HG03064 (cell line): ENCODE data around the gene ZNF302.
A peak's percentile ranks its signal among the peaks of the same experiment; 100 is the strongest.
"Not testable (repeated sequence)": the region's sequence is repeated elsewhere in the genome, so short reads cannot be mapped to it uniquely, and the experiment has no call there.

ENCODE experiments used
- ATAC-seq: cut with Tn5 transposase; IDR thresholded peaks from one replicate; pipeline ENCODE4 v1.9.1; 2021; ENCODE audit warnings: low read depth; ENCODE audit not compliant: unreplicated experiment

The ZNF302 gene

GRCh38 chr19:34677386-34678084 is at the start of gene ZNF302:
Gene ZNF302 (plus strand): TSS chr19:34677678. CDS start chr19:34678805, 1,127 bp downstream.
- ATAC-seq, result peak; percentile 81

DNA sequence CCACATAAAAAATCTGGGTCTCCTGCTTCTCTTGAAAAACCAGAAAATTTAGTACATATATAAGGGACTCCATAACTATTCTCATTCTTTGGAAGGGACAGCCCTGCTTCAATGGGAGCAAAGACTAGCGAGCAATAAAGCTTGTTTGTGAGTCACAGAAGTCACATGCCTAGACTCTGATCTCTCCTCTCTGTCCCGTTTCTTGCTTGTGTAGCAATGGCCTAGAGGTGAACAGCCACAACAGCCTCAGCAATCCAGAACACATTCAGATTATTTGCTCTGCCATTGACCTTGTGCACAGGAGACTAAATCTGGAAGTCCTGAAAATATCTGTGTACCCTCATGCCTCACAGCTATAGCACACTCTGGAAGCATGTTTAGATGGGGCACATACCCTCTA is 43.7 kb upstream of the ZNF302 start:
- no peak for ATAC-seq

DNA sequence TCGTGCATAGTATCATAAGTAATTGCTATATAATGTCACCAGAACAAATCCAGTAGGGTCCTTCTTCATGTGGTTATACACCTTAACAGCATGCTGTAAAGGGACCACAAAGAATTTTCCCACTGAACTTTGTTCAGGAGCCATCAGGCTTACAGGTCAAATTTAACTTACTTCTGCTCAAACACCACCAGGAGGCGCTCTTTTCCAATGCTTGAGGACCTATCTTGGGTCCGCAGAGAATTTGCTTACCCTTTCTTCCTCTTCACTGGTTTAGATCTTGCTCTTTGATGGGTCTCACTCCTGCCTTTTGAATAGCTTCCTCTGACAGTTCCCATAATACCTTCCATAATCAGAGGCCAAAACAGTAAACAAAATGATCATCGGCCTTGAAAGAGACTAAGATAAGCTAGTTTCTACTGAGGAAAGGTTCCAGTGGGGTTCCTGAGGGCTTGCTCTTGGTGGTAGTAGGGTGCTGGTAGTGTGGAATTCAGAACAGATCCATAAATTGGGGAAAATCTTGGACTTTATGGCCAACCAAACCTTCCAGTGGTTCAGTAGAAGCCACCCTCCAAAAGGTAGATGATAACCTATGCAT is 37.9 kb upstream of the ZNF302 start:
- ATAC-seq, result no peak

DNA sequence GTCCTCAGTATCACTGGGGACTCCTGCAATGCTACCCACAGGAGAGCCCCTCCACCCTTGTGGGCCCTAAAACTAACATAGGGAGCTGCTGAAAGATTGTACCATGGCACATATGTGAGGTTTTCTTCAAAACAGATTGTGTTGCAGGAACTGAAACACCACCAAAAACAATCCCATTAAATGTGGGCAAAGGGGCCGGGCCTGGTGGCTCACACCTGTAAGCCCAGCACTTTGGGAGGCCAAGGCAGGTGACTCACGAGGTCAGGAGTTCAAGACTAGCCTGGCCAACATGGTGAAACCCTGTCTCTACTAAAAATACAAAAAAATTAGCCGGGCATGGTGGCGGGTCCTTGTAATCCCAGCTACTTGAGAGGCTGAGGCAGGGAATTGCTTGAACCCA is 35.2 kb upstream of the ZNF302 start:
- no peak for ATAC-seq

- no peak for ATAC-seq
Observed at GRCh38 chr19:34644991-34645461, 32.5 kb upstream of the ZNF302 start.

GRCh38 chr19:34645551-34645950 is 31.9 kb upstream of the ZNF302 start:
- no peak for ATAC-seq

DNA sequence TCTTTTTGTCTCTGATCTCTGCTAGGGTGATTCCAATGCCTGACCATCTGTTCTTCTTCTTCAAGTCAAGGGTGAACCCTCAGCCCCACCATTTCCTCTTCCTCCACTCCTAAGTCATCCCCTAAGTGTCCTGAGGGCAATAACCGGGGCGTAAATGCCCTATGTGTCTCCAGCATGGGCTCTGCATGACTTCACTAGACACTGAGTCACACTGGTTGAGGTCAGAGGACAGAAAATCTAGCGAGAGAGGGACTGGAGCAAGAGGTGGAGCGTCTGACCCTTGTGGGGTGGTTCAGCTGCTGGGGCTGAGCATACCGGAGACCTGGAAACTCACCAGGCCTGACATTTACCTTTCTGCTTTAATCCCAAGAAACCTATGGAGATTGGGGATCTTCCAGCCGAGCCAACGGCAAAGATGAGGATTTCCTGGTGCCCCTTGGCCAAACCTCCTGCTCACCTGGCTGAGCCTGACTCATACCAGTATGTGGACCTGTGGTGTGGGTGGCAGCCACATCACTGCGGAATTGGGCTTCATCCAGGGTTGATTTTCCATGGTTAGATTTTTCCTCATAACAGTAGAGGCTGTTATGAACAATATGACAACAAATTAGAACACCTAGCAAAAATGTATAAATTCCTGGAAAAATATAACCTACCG is 27.5 kb upstream of the ZNF302 start:
- no peak for ATAC-seq

- ATAC-seq, result no peak
Observed at GRCh38 chr19:34651747-34652146, 25.7 kb upstream of the ZNF302 start.

GRCh38 chr19:34654796-34655195 is 22.7 kb upstream of the ZNF302 start:
- ATAC-seq, result no peak

- no peak for ATAC-seq
Observed at GRCh38 chr19:34655651-34656050, 21.8 kb upstream of the ZNF302 start.

GRCh38 chr19:34661357-34661756 is 16.1 kb upstream of the ZNF302 start:
- ATAC-seq, result no peak

GRCh38 chr19:34662919-34663318 is 14.6 kb upstream of the ZNF302 start:
- no peak for ATAC-seq

DNA sequence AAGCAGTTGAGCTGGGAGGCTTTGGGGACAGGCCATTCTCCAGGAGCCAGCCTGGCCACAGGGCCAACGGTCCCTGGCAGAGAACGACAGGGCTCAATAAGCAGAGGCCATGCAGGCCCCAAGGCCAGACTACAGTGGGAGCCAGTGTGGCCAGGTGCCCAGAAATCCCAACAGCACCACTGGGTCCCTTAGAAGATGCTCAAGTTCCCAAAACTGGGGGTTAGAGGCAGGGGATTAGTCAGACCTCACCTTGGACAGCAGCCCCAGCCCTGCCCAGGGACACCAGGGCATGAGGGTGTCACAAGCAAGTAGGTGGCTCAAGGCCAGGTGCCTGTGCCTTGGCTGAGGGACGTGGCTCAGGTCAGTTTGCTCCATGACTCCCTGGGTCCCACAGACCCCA is 13.3 kb upstream of the ZNF302 start:
- ATAC-seq, result no peak

- no peak for ATAC-seq
Observed at GRCh38 chr19:34664870-34665269, 12.6 kb upstream of the ZNF302 start.

DNA sequence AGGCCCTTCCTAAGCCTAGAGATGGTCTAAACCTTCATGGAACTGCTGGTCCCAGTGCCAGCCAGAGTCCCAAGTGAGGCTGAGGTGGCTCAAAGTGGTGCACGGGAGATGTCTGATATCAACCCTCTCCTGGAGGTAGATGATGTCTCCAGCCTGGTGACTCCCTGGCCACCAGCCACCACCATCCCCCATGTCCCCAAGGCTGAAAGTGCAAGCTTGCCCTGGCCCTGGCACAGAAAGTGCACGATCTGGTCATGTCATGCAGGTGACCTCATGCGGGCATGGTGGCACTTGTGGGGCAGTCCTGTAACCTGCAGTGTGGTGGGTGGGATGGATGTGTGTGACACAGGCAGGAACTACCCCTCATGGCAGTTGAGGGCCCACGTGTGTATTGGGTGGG is 12.2 kb upstream of the ZNF302 start:
- ATAC-seq, result not testable (repeated sequence)

DNA sequence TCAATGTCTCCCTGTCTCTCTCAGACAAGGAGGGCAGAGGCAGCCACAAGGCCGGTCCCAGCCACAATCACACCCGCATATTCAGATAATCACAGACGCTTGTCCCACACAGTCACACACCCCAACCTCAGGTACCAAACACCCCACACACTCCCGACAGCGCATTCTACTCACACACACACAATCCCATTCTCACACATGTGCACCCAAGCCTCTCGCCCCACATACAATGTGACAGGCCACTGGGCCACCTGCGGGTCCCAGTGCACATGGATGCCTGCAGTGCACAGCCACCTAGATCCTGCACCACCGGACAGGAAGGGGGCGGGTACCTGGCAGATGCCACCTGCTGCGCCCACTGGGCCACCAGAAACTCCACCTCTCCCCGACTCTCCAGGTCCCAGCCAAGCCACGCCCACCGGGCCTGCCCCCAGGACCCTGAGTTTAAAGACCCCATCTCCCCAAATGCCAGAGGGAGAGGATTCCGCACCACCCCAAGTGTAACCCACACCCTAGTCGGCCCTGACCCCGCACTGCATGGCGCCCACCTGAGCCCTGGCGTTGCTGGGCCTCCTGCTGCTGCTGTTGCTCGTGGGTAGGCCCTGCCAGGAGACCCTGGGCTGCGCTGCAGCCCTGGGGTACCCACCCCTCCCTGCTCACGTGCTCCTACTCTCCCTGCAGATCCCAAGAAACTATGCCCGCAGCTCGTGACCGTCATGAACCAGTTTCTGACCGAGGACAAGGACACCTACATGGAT is 11.1 kb upstream of the ZNF302 start:
- no peak for ATAC-seq

- no peak for ATAC-seq
Observed at GRCh38 chr19:34666958-34667265, 10.6 kb upstream of the ZNF302 start.

DNA sequence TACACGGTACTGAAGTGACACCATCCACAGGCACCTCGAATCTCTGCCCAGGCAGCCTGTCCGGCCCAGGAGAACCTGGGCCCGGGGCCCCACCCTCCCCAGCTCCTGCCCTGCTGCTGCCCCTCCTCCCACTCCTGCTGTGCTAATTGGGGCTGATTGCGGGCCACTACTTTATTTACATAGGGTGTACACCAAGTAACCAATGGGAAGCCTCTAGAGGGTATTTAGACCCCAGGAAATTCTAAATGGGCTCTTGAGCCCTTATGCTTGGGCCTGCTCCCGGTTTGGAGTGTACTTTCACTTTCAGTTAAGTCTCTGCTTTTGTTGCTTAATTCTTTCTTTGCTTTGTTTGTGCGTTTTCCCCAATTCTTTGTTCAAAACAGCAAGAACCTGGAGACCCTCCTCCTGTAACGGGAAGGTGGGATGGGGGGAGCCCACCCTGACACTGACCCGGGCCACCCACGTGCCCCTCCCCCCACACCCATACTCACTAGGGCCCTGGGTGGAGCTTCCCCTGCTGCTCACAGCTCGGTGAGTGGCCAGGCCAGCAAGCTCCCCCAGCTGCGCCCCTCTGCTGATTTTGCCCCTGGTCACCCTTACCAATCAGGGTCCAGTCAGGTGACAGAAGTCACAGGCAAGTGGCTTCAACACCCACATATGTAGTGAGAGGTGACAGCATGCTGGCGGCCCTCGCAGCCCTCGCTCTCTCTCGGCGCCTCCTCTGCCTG is 10.0 kb upstream of the ZNF302 start:
- ATAC-seq, result no peak

- ATAC-seq, result not testable (repeated sequence)
Observed at GRCh38 chr19:34668077-34668689, 9.3 kb upstream of the ZNF302 start.

DNA sequence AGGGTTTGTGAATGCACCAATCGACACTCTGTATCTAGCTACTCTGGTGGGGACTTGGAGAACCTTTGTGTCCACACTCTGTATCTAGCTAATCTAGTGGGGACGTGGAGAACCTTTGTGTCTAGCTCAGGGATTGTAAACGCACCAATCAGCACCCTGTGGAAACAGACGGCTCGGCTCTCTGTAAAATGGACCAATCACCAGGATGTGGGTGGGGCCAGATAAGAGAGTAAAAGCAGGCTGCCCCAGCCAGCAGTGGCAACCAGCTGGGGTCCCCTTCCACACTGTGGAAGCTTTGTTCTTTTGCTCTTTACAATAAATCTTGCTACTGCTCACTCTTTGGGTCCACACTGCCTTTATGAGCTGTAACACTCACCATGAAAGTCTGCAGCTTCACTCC is 8.8 kb upstream of the ZNF302 start:
- not testable (repeated sequence) for ATAC-seq
